ENCODE data around the gene ERC2. TPM values are rescaled to one million over a fixed set of nuclear protein-coding genes. Genes with fewer than 3 reads are reported as not detected.

Gene ERC2
- total and polyA plus RNA-seq, 2 donors (not counting 3 experiments of a cell fraction or from before 2014, with no cell fraction given) = 5.6 to 15.5 TPM

- Histone ChIP-seq H3K4me2 (ENCODE audit: insufficient read depth, low read length) (no peak overlapping the region), H3K9ac (replicated peaks; ENCODE audit: extremely low read depth, insufficient read depth, low read length) (no peak overlapping the region), H3K9me3 (replicated peaks; ENCODE audit: control insufficient read depth, insufficient read depth, low read length) (no peaks in the 10 kb centered on the region), H4K20me1 (replicated peaks; ENCODE audit: control insufficient read depth, extremely low read depth, insufficient read depth, low read length) (no peaks in the 10 kb centered on the region), H2AFZ (ENCODE audit: low read depth, low read length) (no peak overlapping the region), H3K36me3 (ENCODE audit: control insufficient read depth in 2 of 2, extremely low read depth in 1 of 2, insufficient read depth in 2 of 2, low read length in 2 of 2) (no peaks in the 10 kb centered on the region), H3K4me3 (replicated peaks in 1 of 3; ENCODE audit: insufficient read depth in 1 of 3, low read depth in 1 of 3, low read length in 3 of 3) (no peak overlapping the region), H3K9me1 (replicated peaks; ENCODE audit: control insufficient read depth, extremely low read depth, insufficient read depth, low read length) (no peaks in the 10 kb centered on the region), H3K79me2 (ENCODE audit: control insufficient read depth, insufficient read depth, low read length) (no peaks in the 10 kb centered on the region), H3K4me1 (ENCODE audit: control insufficient read depth, extremely low read depth, insufficient read depth, low read length) (no peaks in the 10 kb centered on the region), H3K27me3 (ENCODE audit: control insufficient read depth in 2 of 2, insufficient read depth in 2 of 2, low read length in 2 of 2) (no peaks in the 10 kb centered on the region), H3K27ac (ENCODE audit: insufficient read depth, low read depth, low read length) (no peak overlapping the region)
- dilution Hi-C loops (cut with MboI; ENCODE audit: extremely low pct_ligation_motif_present, low sequenced_read_pairs) = no loop called here
- ChIA-PET CTCF (no interaction called here), POLR2A (no interaction called here)
- no peak for TF ChIP-seq EZH2 (IDR thresholded peaks at IDR 0.05; ENCODE audit: borderline replicate concordance, low read depth, low read length, severe bottlenecking)
- no peak for TF ChIP-seq MYC (IDR thresholded peaks at IDR 0.05; ENCODE audit: low read depth, low read length)
- no peak for TF ChIP-seq CTCF (IDR thresholded peaks at IDR 0.05; ENCODE audit: extremely low read depth in 1 of 2, insufficient read depth in 1 of 2, low read depth in 1 of 2, low read length in 2 of 2)
- TF ChIP-seq GATA2 (IDR thresholded peaks at IDR 0.05; ENCODE audit: insufficient read depth, insufficient read length, low read depth, low read length) = no peak
- TF ChIP-seq JUN (IDR thresholded peaks at IDR 0.05; ENCODE audit: borderline replicate concordance, insufficient read depth, insufficient read length, low read depth) = no peak
- TF ChIP-seq MAX (IDR thresholded peaks at IDR 0.05; ENCODE audit: insufficient read depth, insufficient read length) = no peak
- no peak for TF ChIP-seq FOS (IDR thresholded peaks at IDR 0.05; ENCODE audit: borderline replicate concordance, insufficient read depth, low read length)
- TF ChIP-seq POLR2AphosphoS5 (IDR thresholded peaks at IDR 0.05; ENCODE audit: insufficient read depth, low read depth, low read length) = no peak
- no peak for TF ChIP-seq POLR2A (IDR thresholded peaks at IDR 0.05; ENCODE audit: low read depth, low read length)
- intact Hi-C loops (cut with micrococcal nuclease) = no loop called here
- DNase-seq (ENCODE audit: low read depth, low spot score) = no peak
- no peak for FAIRE-seq
- no TSS peak for BruUV-seq (replicated peaks)
Measured at GRCh38 chr3:55514962-55515361, 953.3 kb downstream of the ERC2 start.
